HG03439 (cell line): ENCODE data around the gene DCPS.
"Not testable (repeated sequence)": the region's sequence is repeated elsewhere in the genome, so short reads cannot be mapped to it uniquely, and the experiment has no call there.

ENCODE experiments used
- ATAC-seq: cut with Tn5 transposase; IDR thresholded peaks from one replicate; pipeline ENCODE4 v1.9.1; 2021; ENCODE audit warnings: mild to moderate bottlenecking, moderate library complexity; ENCODE audit not compliant: unreplicated experiment

Gene DCPS

GRCh38 chr11:126341760-126342161 is 37.9 kb downstream of the DCPS start:
- no peak for ATAC-seq

- ATAC-seq, result no peak
Observed at GRCh38 chr11:126343051-126343450, 39.2 kb downstream of the DCPS start.

- no peak for ATAC-seq
Observed at GRCh38 chr11:126344141-126345080, 40.6 kb downstream of the DCPS start.

- no peak for ATAC-seq
Observed at GRCh38 chr11:126345283-126345682, 41.4 kb downstream of the DCPS start.

GRCh38 chr11:126345759-126346585 is 42.1 kb downstream of the DCPS start:
- no peak for ATAC-seq

GRCh38 chr11:126346586-126346940 is 42.7 kb downstream of the DCPS start:
- ATAC-seq, result no peak

- ATAC-seq, result not testable (repeated sequence)
Observed at GRCh38 chr11:126346946-126347345, 43.1 kb downstream of the DCPS start.

- ATAC-seq, result no peak
Observed at GRCh38 chr11:126347751-126348668, 44.1 kb downstream of the DCPS start.

GRCh38 chr11:126348806-126349582 is 45.1 kb downstream of the DCPS start:
- no peak for ATAC-seq

- ATAC-seq, result no peak
Observed at GRCh38 chr11:126350836-126351235, 47.0 kb downstream of the DCPS start.

- ATAC-seq, result no peak
Observed at GRCh38 chr11:126352163-126352562, 48.3 kb downstream of the DCPS start.

- ATAC-seq, result no peak
Observed at GRCh38 chr11:126352934-126353801, 49.3 kb downstream of the DCPS start.

- ATAC-seq, result peak; percentile 33
Observed at GRCh38 chr11:126354631-126355323, 50.9 kb downstream of the DCPS start.

GRCh38 chr11:126355324-126355925 is 51.6 kb downstream of the DCPS start, which contains the start of gene ST3GAL4:
Gene ST3GAL4, plus strand, starts transcription at chr11:126355686. Its CDS starts 50,470 bp downstream, at chr11:126406156.
- peak; percentile 61 for ATAC-seq

- ATAC-seq, result no peak
Observed at GRCh38 chr11:126355926-126356897, 52.4 kb downstream of the DCPS start.

GRCh38 chr11:126357055-126357962 is 53.4 kb downstream of the DCPS start:
- ATAC-seq, result no peak
